Panc1 (cell line): Measurements from ENCODE around the gene MPRIP. TPM values are rescaled to one million over a fixed set of nuclear protein-coding genes. Genes with fewer than 3 reads are reported as not detected.

ENCODE experiments used
- ATAC-seq: fragments of 200-7000 bp; cut with Tn5 transposase; 2 replicates; pipeline ENCODE4 v1.9.1; 2020; ENCODE audit warnings: mild to moderate bottlenecking, moderate library complexity
- BruUV-seq: library from RNA; stranded (reverse); fragments of 400-500 nt; replicated peaks from 2 replicates; lab custom pipeline; 2021; lab: Mats Ljungman, UMichigan
- CTCF ChIA-PET: fragments of 300-600 bp; sonication (Branson Sonifier 250); formaldehyde crosslinking; loops from one replicate; lab custom pipeline; 2022; ENCODE audit warnings: antibody characterized with exemption; lab: Charles Lee
- POLR2A ChIA-PET: fragments of 300-600 bp; sonication (Branson Sonifier 250); formaldehyde crosslinking; loops from one replicate; lab custom pipeline; 2022; ENCODE audit warnings: antibody characterized with exemption; lab: Charles Lee
- DNase-seq: peaks from one replicate; pipeline ENCODE4 v3.0.0-alpha.2; 2010; ENCODE audit warnings: low read depth, low spot score
- H3K27ac ChIP-seq: 2 replicates; pipeline ENCODE4 v1.5.1; 2011; ENCODE audit warnings: mild to moderate bottlenecking, low read length, inconsistent platforms
- H3K27me3 ChIP-seq: fragments of 200-500 bp; sonication (Bioruptor generic); 2 replicates; pipeline ENCODE4 v1.6.0; 2014; ENCODE audit warnings: low read length, inconsistent platforms; ENCODE audit not compliant: control insufficient read depth, insufficient read depth
- H3K36me3 ChIP-seq: fragments of 200-500 bp; sonication (Bioruptor generic); 2 replicates; pipeline ENCODE4 v1.5.1; 2014; ENCODE audit warnings: inconsistent platforms, mild to moderate bottlenecking, low read length, moderate library complexity; ENCODE audit not compliant: control insufficient read depth, insufficient read depth
- H3K4me1 ChIP-seq: 2 replicates; pipeline ENCODE4 v1.5.1; 2011; ENCODE audit warnings: inconsistent platforms, mild to moderate bottlenecking, low read length, moderate library complexity; ENCODE audit not compliant: control insufficient read depth, insufficient read depth
- H3K4me3 ChIP-seq, 2 experiments: 2 replicates each; pipeline ENCODE4 v1.5.1; 2011 to 2012; ENCODE audit warnings: low read depth in 2 of 2, low read length in 2 of 2, mild to moderate bottlenecking in 2 of 2, inconsistent platforms in 1 of 2, moderate library complexity in 1 of 2
- H3K9me3 ChIP-seq: fragments of 200-500 bp; sonication (Bioruptor generic); 2 replicates; pipeline ENCODE4 v1.5.1; 2014; ENCODE audit warnings: low read depth, mild to moderate bottlenecking, inconsistent platforms, low read length, moderate library complexity; ENCODE audit not compliant: control insufficient read depth, insufficient read depth
- POLR2AphosphoS5 ChIP-seq: IDR thresholded peaks from 2 replicates; pipeline ENCODE4 v1.6.1; 2012; ENCODE audit warnings: mild to moderate bottlenecking, low read depth, low read length, moderate library complexity
- SIN3A ChIP-seq: IDR thresholded peaks from 2 replicates; pipeline ENCODE4 v1.6.1; 2012; ENCODE audit warnings: low read depth, mild to moderate bottlenecking, low read length, moderate library complexity, borderline replicate concordance; ENCODE audit not compliant: insufficient read depth
- TCF7L2 ChIP-seq: IDR thresholded peaks from 2 replicates; pipeline ENCODE4 v1.6.1; 2011; ENCODE audit warnings: mild to moderate bottlenecking, low read depth, low read length, inconsistent platforms
- in situ Hi-C: cut with HindIII; loops from 2 replicates; pipeline ENCODE4 v1.10.0; 2016; ENCODE audit warnings: low sequenced_read_pairs, low pct_unique_long_range_greater_than_20kb
- intact Hi-C: fragments of 100-400 bp; cut with micrococcal nuclease; formaldehyde crosslinking; loops from one replicate; pipeline ENCODE4 v1.10.0; 2022; ENCODE audit not compliant: unreplicated experiment
- total RNA-seq: library from RNA; stranded (reverse); gene quantifications from one replicate; pipeline ENCODE4 v1.2.1, GENCODE V29; 2021; ENCODE audit not compliant: unreplicated experiment
- TF ChIP-seq, protein P1 (sequence below): fragments of 450-650 bp; IDR thresholded peaks from 2 replicates; pipeline ENCODE4 v1.5.1; 2017; ENCODE audit warnings: mild to moderate bottlenecking
- TF ChIP-seq, protein P2 (sequence below), 2 experiments: IDR thresholded peaks; 2 replicates each; pipeline ENCODE4 v1.6.1; 2011 to 2012; ENCODE audit warnings: low read depth in 2 of 2, control low read depth in 1 of 2, low read length in 1 of 2, mild to moderate bottlenecking in 1 of 2, moderate library complexity in 1 of 2; ENCODE audit not compliant: insufficient read depth in 1 of 2

MPRIP gene
- total RNA-seq, 1 experiment from 2014 or later: 155 TPM

DNA sequence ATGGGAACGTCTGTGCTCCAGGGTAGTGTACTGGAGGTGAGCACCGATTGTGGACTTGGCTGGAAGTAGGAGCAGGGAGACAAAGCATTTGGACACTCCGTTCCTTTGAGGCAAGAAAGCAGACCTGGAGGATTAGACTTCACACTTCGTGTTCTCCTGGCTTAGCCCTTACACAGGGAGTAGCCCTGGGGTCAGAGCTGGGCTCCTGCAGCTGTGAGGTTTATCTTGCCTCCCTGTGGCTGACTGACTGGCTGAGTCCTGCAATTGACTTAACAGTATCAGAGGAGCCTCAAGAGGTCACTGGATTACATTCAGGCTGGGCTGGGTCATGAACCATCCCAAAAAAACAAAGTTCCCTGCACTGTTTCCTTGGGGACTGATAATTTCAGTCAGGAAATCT is 37.1 kb downstream of the MPRIP start:
- POLR2A ChIA-PET: no interaction called here

DNA sequence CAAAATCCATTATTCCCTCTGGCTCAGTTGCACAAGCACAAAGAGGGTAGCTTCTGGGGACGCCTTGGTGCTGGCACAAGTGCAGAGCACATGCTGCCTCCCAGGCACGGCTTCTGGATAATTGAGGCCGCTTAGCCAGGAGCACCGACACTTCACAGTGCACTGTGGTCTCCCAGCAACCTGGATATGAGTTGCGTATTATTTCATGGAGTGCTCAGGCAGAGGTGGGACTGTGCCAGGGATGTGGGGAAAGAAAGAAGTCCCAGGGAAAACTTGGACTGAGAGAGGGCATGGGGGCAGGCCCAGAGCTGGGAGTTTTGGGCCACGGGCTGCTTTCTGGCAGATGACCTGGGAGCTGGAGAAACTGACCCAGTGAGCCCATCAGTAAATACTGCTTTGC is 37.5 kb downstream of the MPRIP start:
- CTCF ChIA-PET: no interaction called here
- intact Hi-C loops: no loop called here
- POLR2A ChIA-PET: interaction anchor here (1.2 kb wide), 1 partner anchor 23 kb away, joined by 3 read pairs; no protein-coding TSS in a partner anchor
- H3K27ac ChIP-seq: no peak overlapping the region
- H3K9me3 ChIP-seq: no peaks in the 10 kb centered on the region
- DNase-seq: no peak
- ATAC-seq: no peak
- no peaks in the 10 kb centered on the region for H3K27me3 ChIP-seq
- BruUV-seq: no TSS peak
- H3K4me3 ChIP-seq: no peak overlapping the region
- TF ChIP-seq TCF7L2: no peak
- in situ Hi-C loops: no loop called here
- H3K4me1 ChIP-seq: no peaks in the 10 kb centered on the region
- H3K36me3 ChIP-seq: no peaks in the 10 kb centered on the region; the same call in 1 of the 2 replicates

More for the DNA sequence above, 37.1 kb downstream of the MPRIP start:
- DNase-seq: no peak
- no TSS peak for BruUV-seq
- no peak overlapping the region for H3K27ac ChIP-seq
- H3K4me3 ChIP-seq: no peak overlapping the region
- intact Hi-C loops: no loop called here
- H3K36me3 ChIP-seq: no peaks in the 10 kb centered on the region; the same call in 1 of the 2 replicates
- in situ Hi-C loops: no loop called here
- ATAC-seq: no peak
- H3K4me1 ChIP-seq: no peaks in the 10 kb centered on the region
- CTCF ChIA-PET: no interaction called here
- TF ChIP-seq POLR2AphosphoS5 (no peak), SIN3A (no peak), TCF7L2 (no peak)
- TF ChIP-seq, protein P1, sequence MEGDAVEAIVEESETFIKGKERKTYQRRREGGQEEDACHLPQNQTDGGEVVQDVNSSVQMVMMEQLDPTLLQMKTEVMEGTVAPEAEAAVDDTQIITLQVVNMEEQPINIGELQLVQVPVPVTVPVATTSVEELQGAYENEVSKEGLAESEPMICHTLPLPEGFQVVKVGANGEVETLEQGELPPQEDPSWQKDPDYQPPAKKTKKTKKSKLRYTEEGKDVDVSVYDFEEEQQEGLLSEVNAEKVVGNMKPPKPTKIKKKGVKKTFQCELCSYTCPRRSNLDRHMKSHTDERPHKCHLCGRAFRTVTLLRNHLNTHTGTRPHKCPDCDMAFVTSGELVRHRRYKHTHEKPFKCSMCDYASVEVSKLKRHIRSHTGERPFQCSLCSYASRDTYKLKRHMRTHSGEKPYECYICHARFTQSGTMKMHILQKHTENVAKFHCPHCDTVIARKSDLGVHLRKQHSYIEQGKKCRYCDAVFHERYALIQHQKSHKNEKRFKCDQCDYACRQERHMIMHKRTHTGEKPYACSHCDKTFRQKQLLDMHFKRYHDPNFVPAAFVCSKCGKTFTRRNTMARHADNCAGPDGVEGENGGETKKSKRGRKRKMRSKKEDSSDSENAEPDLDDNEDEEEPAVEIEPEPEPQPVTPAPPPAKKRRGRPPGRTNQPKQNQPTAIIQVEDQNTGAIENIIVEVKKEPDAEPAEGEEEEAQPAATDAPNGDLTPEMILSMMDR: no peak
- TF ChIP-seq, protein P2, sequence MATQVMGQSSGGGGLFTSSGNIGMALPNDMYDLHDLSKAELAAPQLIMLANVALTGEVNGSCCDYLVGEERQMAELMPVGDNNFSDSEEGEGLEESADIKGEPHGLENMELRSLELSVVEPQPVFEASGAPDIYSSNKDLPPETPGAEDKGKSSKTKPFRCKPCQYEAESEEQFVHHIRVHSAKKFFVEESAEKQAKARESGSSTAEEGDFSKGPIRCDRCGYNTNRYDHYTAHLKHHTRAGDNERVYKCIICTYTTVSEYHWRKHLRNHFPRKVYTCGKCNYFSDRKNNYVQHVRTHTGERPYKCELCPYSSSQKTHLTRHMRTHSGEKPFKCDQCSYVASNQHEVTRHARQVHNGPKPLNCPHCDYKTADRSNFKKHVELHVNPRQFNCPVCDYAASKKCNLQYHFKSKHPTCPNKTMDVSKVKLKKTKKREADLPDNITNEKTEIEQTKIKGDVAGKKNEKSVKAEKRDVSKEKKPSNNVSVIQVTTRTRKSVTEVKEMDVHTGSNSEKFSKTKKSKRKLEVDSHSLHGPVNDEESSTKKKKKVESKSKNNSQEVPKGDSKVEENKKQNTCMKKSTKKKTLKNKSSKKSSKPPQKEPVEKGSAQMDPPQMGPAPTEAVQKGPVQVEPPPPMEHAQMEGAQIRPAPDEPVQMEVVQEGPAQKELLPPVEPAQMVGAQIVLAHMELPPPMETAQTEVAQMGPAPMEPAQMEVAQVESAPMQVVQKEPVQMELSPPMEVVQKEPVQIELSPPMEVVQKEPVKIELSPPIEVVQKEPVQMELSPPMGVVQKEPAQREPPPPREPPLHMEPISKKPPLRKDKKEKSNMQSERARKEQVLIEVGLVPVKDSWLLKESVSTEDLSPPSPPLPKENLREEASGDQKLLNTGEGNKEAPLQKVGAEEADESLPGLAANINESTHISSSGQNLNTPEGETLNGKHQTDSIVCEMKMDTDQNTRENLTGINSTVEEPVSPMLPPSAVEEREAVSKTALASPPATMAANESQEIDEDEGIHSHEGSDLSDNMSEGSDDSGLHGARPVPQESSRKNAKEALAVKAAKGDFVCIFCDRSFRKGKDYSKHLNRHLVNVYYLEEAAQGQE (IDR thresholded peaks at IDR 0.05; ENCODE audit: insufficient read depth in 1 of 2, low read depth in 2 of 2, low read length in 1 of 2): no peak
- H3K9me3 ChIP-seq: no peaks in the 10 kb centered on the region
- no peaks in the 10 kb centered on the region for H3K27me3 ChIP-seq

DNA sequence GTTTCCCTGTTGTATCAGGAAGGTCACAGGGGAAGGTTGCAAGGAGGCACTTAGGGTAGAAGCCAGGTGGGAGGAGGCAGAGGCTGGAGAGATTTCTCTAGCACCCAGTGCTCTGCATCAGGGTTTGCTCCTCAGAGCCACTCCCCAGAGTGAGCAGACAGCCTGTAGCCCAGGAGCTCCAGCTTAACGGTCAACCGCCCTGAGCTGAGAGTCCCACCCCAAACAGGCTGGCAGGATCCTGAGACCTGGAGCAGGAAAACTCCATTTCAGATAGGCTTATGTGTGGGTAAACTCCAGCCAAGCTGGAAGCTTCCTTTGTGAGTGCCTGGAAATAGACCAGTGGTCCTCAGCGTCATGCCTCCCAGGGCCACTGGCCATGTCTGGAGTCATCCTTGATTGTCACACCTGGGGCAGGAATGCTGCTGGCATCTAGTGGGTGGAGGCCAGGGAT is 37.9 kb downstream of the MPRIP start:
- POLR2A ChIA-PET: interaction anchor here (1.2 kb wide), 1 partner anchor 23 kb away, joined by 3 read pairs; no protein-coding TSS in a partner anchor
- intact Hi-C loops (no loop called here), in situ Hi-C loops (no loop called here)
- Histone ChIP-seq H3K9me3 (no peaks in the 10 kb centered on the region), H3K27ac (no peak overlapping the region), H3K4me1 (no peaks in the 10 kb centered on the region), H3K4me3 (no peak overlapping the region), H3K36me3 (no peaks in the 10 kb centered on the region; the same call in 1 of the 2 replicates), H3K27me3 (no peaks in the 10 kb centered on the region)
- DNase-seq (no peak), ATAC-seq (no peak)
- no TSS peak for BruUV-seq
- TF ChIP-seq, protein P2 (IDR thresholded peaks at IDR 0.05; ENCODE audit: insufficient read depth in 1 of 2, low read depth in 2 of 2, low read length in 1 of 2): no peak
- TF ChIP-seq TCF7L2: no peak
- TF ChIP-seq SIN3A: no peak
- TF ChIP-seq, protein P1: no peak
- no peak for TF ChIP-seq POLR2AphosphoS5
- CTCF ChIA-PET: no interaction called here
